Esophagus muscularis mucosa (tissue), 3 donors: ENCODE data around the gene SMO.

ENCODE experiments used
- CTCF ChIP-seq, 3 experiments: fragments of 200-600 bp in 2 of 3; fragments of 450-650 bp in 1 of 3; sonication (generic) in 2 of 3; IDR thresholded peaks; one replicate each; pipeline ENCODE4 v1.5.1; 2017 to 2019; ENCODE audit warnings: antibody characterized with exemption in 3 of 3, mild to moderate bottlenecking in 2 of 3, moderate library complexity in 1 of 3
- POLR2AphosphoS5 ChIP-seq, 2 donors: sonication (generic); formaldehyde crosslinking; IDR thresholded peaks; one replicate each; pipeline ENCODE4 v1.6.1; 2017; ENCODE audit warnings: antibody characterized with exemption in 2 of 2

GRCh38 chr7:129244220-129244619, 55.8 kb downstream of the SMO start:
- TF ChIP-seq CTCF (IDR thresholded peaks at IDR 0.05) (no peak), POLR2AphosphoS5 (IDR thresholded peaks at IDR 0.05) (no peak)
